GM12878 (cell line): Measurements from ENCODE around the gene PSRC1. TPM values are rescaled to one million over a fixed set of nuclear protein-coding genes. Genes with fewer than 3 reads are reported as not detected.

Experiments
- ATAC-seq: fragments of 200-7000 bp; cut with Tn5 transposase; 3 replicates; pipeline ENCODE4 v1.9.1; 2020; ENCODE audit warnings: mild to moderate bottlenecking, moderate library complexity
- BruUV-seq: library from RNA; stranded (reverse); fragments of 400-500 nt; replicated peaks from 2 replicates; lab custom pipeline; 2021; lab: Mats Ljungman, UMichigan
- CTCF ChIA-PET: fragments of 300-600 bp; sonication (Branson Sonifier 250); formaldehyde crosslinking; extraction: SDS; loops from one replicate; lab custom pipeline; 2021; ENCODE audit warnings: inconsistent platforms; lab: Yijun Ruan, JAX
- POLR2A ChIA-PET: fragments of 350-600 bp; formaldehyde crosslinking; extraction: SDS; loops from one replicate; lab custom pipeline; 2021; ENCODE audit warnings: inconsistent platforms; lab: Charles Lee
- RAD21 ChIA-PET: fragments of 300-600 bp; sonication (Branson Sonifier 250); formaldehyde crosslinking; loops from one replicate; lab custom pipeline; 2023; ENCODE audit warnings: antibody characterized with exemption; ENCODE audit not compliant: unreplicated experiment; lab: Charles Lee
- SMC1A ChIA-PET: fragments of 300-600 bp; sonication (Branson Sonifier 250); formaldehyde crosslinking; loops from one replicate; lab custom pipeline; 2023; ENCODE audit not compliant: unreplicated experiment, uncharacterized antibody; lab: Charles Lee
- DNase-seq: peaks from one replicate; pipeline ENCODE4 v3.0.0-alpha.2; 2011; ENCODE audit warnings: low read depth, low spot score
- FAIRE-seq: peaks from 3 replicates; lab custom pipeline; 2011; peaks lifted over from hg19 to GRCh38; lab: Jason Lieb, UNC
- H2AFZ ChIP-seq: 2 replicates; pipeline ENCODE4 v1.6.0; 2011; ENCODE audit warnings: low read depth, low read length, control low read depth; ENCODE audit not compliant: control insufficient read depth
- H3K27ac ChIP-seq: 2 replicates; pipeline ENCODE4 v1.5.1; 2011; ENCODE audit warnings: control low read depth; ENCODE audit not compliant: control insufficient read depth, insufficient read depth
- H3K27me3 ChIP-seq, 2 experiments: replicated peaks in 1 of 2; 2 replicates each; pipeline versions ENCODE4 v1.6.0 to v1.6.1; 2011; ENCODE audit warnings: low read length in 1 of 2; ENCODE audit not compliant: control insufficient read depth in 2 of 2, insufficient read depth in 2 of 2
- H3K36me3 ChIP-seq, 2 experiments: 2 replicates each; pipeline ENCODE4 v1.5.1; 2011; ENCODE audit warnings: low read length in 1 of 2; ENCODE audit not compliant: control insufficient read depth in 2 of 2, insufficient read depth in 2 of 2
- H3K4me1 ChIP-seq: 2 replicates; pipeline ENCODE4 v1.6.1; 2011; ENCODE audit warnings: mild to moderate bottlenecking, low read length, moderate library complexity, mixed read lengths; ENCODE audit not compliant: control insufficient read depth, insufficient read depth
- H3K4me2 ChIP-seq: 2 replicates; pipeline ENCODE4 v1.6.0; 2011; ENCODE audit warnings: control low read depth; ENCODE audit not compliant: control insufficient read depth, insufficient read depth
- H3K4me3 ChIP-seq: fragments of 200-600 bp; sonication (generic); 2 replicates; pipeline ENCODE4 v1.5.1; 2016
- H3K79me2 ChIP-seq: 2 replicates; pipeline ENCODE4 v1.6.0; 2011; ENCODE audit warnings: low read length; ENCODE audit not compliant: control insufficient read depth, insufficient read depth
- H3K9ac ChIP-seq: 2 replicates; pipeline ENCODE4 v1.8.0; 2011; ENCODE audit warnings: low read length, control low read depth, mixed read lengths; ENCODE audit not compliant: control insufficient read depth, insufficient read depth
- H3K9me3 ChIP-seq: replicated peaks from 3 replicates; pipeline ENCODE4 v1.5.1; 2011; ENCODE audit warnings: mild to moderate bottlenecking, low read length; ENCODE audit not compliant: control insufficient read depth, insufficient read depth
- H4K20me1 ChIP-seq: 2 replicates; pipeline ENCODE4 v1.6.0; 2011; ENCODE audit not compliant: control insufficient read depth, insufficient read depth
- CUX1 ChIP-seq: IDR thresholded peaks from 2 replicates; pipeline ENCODE4 v1.6.1; 2012; ENCODE audit warnings: improper control_type of control experiment, low read depth, low read length; ENCODE audit not compliant: insufficient replicate concordance
- EZH2 ChIP-seq: IDR thresholded peaks from 2 replicates; pipeline ENCODE4 v1.6.1; 2012; ENCODE audit warnings: low read depth, mild to moderate bottlenecking, control low read depth, inconsistent platforms, low read length, borderline replicate concordance; ENCODE audit not compliant: control insufficient read depth
- MAX ChIP-seq: IDR thresholded peaks from 2 replicates; pipeline ENCODE4 v1.6.1; 2012; ENCODE audit warnings: low read depth, low read length, improper control_type of control experiment
- SP1 ChIP-seq: IDR thresholded peaks from one replicate; pipeline ENCODE4 v1.6.1; 2011; ENCODE audit warnings: low read depth, low read length
- ZNF592 ChIP-seq: fragments of 450-650 bp; IDR thresholded peaks from 2 replicates; pipeline ENCODE4 v1.6.1; 2017; ENCODE audit warnings: mild to moderate bottlenecking, moderate library complexity
- WGBS: methylation state at CpG from one replicate; pipeline ENCODE4 v1.1.6; 2016; ENCODE audit warnings: low lambda C conversion rate; ENCODE audit not compliant: insufficient replicate concordance, insufficient coverage; ENCODE audit errors: missing lambda C conversion rate; 5-methylcytosine and 5-hydroxymethylcytosine counted together
- in situ Hi-C: fragments of 300-500 bp; cut with MboI; formaldehyde crosslinking; loops from 9 replicates; pipeline ENCODE4 v1.14.3; 2018; ENCODE audit warnings: mixed read lengths
- intact Hi-C: fragments of 100-400 bp; cut with micrococcal nuclease; formaldehyde crosslinking; loops from one replicate; pipeline ENCODE4 v1.14.2; 2022; ENCODE audit not compliant: unreplicated experiment
- polyA plus RNA-seq, 11 experiments: library from polyadenylated mRNA; depleted of rRNA in 4 of 11; unstranded in 6 of 11; stranded (reverse) in 5 of 11; fragments of >200 nt; fragmentation: Nextera tagmentation in 4 of 11; fragmentation: Illumina TruSeq in 1 of 11; extraction: Ambion mirVana in 4 of 11; extraction: Trizol in 1 of 11; gene quantifications; 1 replicate in 1 of 11; 2 replicates in 10 of 11; pipeline versions ENCODE4 v1.2.1 to v1.2.3, GENCODE V29; 2011 to 2016; ENCODE audit warnings: inconsistent platforms in 2 of 11, missing spikeins in 2 of 11, low read depth in 1 of 11
- total RNA-seq, 4 experiments: library from RNA; depleted of rRNA in 3 of 4; stranded (reverse); fragments of >200 nt in 3 of 4; fragmentation: Illumina TruSeq in 1 of 4; extraction: Trizol in 1 of 4; gene quantifications; 2 replicates each; pipeline versions ENCODE4 v1.2.1 to v1.2.3, GENCODE V29; 2013 to 2021

The PSRC1 gene
- total and polyA plus RNA-seq, 10 of the 15 experiments (the other 5 are each of a cell fraction or from before 2014, with no cell fraction given): 1.2 to 11.8 (median 4.9) TPM

GRCh38 chr1:109304226-109304920, 21.4 kb upstream of the PSRC1 start:
- Histone ChIP-seq H3K4me2 (no peak overlapping the region), H3K9ac (no peak overlapping the region), H4K20me1 (no peaks in the 10 kb centered on the region), H3K9me3 (no peaks in the 10 kb centered on the region), H2AFZ (no peak overlapping the region), H3K4me3 (no peak overlapping the region), H3K27me3 (no peaks in the 10 kb centered on the region; a peak in 3 of 4 replicates), H3K36me3 (no peaks in the 10 kb centered on the region), H3K79me2 (no peaks in the 10 kb centered on the region), H3K4me1 (no peaks in the 10 kb centered on the region), H3K27ac (no peak overlapping the region)
- no TSS peak for BruUV-seq
- in situ Hi-C loops: no loop called here
- FAIRE-seq (no peak), ATAC-seq (no peak), DNase-seq (no peak)
- intact Hi-C loops: no loop called here
- ChIA-PET RAD21 (interaction anchor here (1.1 kb wide), 1 partner anchor 98 kb away, joined by 4 read pairs; no protein-coding TSS in a partner anchor), CTCF (interaction anchor here (0.6 kb wide), 1 partner anchor 58 kb away, joined by 3 read pairs; no protein-coding TSS in a partner anchor), POLR2A (interaction anchor here (0.8 kb wide), 1 partner anchor 179 kb away, joined by 4 read pairs; the partner anchor contains the start of gene ATXN7L2), SMC1A (interaction anchor here (0.7 to 1.6 kb wide), 2 partner anchors 16 to 42 kb away, joined by 3 read pairs; no protein-coding TSS in a partner anchor)
- TF ChIP-seq SP1 (no peak), ZNF592 (no peak), EZH2 (no peak), MAX (no peak), CUX1 (no peak)
- 16% methylated on average over 8 of the region's 8 CpGs for WGBS
